Fibroblast of peridontal ligament (primary cell): ENCODE data around the gene KCNK13.
A peak's percentile ranks its signal among the peaks of the same experiment; 100 is the strongest.
"Not testable (repeated sequence)": the region's sequence is repeated elsewhere in the genome, so short reads cannot be mapped to it uniquely, and the experiment has no call there.

Source experiments
- DNase-seq: peaks from one replicate; pipeline ENCODE4 v3.0.0-alpha.2; 2010; ENCODE audit errors: extremely low read depth

The KCNK13 gene

DNA sequence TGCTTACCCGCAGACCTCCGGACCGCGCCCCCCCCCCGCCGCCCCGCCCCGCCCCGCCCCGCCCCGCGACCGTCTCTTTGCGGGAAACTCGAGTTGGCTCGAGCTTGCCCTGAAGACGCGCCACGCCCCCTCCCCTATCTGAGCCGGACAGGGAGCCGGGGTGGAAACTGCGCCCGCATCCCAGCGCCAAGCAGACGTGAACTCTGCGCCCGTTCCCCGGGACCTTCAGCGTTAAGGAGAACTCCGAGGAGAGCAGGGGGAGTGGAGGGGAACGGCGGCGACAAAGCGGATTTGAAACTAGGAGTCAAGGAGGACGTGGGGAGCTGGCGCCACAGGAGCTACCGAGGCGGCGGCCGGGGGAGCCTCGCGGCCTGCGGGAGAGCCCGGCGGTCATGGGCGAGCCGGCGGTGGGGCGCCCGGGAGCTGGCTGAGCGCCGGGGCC, at the start of gene KCNK13:
KCNK13 (plus strand) TSS at position 310 of the 442 bp plus-strand sequence. CDS start 212 bp downstream, outside the sequence.
- no peak for DNase-seq

GRCh38 chr14:90017371-90017770, 44.4 kb upstream of the KCNK13 start:
- DNase-seq, result peak; percentile 5

DNA sequence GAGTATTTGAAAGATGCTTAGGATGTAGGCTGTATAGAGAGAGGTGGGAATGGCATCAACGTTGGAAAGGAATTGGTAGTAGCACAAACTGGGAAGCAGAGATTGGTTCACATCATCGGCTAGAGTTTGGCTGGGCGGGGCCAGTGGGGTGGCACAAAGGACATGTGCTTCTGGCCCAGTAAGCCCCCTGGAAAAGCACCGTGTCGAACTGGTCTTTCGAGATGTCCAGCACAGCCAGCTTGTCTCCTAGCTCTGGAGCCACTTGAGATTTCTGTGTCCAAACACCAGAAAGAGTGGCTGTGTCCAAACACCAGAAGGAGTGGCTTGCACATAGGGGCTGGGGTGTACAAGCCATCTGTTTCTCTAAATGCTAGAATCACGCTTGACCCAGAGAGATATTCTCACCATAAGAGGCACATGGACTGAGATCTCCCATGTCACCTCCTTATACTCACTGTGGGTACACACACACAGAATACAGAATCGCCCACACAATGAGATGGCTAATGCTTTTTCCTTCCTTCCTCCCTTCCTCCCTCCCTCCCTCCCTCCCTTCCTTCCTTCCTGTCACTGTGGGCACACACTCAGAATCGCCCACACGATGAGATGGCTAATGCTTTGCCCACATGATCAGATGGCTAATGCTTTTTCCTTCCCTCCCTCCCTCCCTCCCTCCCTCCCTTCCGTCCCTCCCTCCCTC, 41.8 kb upstream of the KCNK13 start:
- no peak for DNase-seq

GRCh38 chr14:90023176-90023896, 38.5 kb upstream of the KCNK13 start:
- DNase-seq, result no peak

- no peak for DNase-seq
Measured at GRCh38 chr14:90024910-90025309, 36.9 kb upstream of the KCNK13 start.

- DNase-seq, result not testable (repeated sequence)
Measured at GRCh38 chr14:90026608-90027007, 35.2 kb upstream of the KCNK13 start.

- DNase-seq, result no peak
Measured at GRCh38 chr14:90027842-90028241, 34.0 kb upstream of the KCNK13 start.

GRCh38 chr14:90034156-90034555, 27.6 kb upstream of the KCNK13 start:
- DNase-seq, result no peak

DNA sequence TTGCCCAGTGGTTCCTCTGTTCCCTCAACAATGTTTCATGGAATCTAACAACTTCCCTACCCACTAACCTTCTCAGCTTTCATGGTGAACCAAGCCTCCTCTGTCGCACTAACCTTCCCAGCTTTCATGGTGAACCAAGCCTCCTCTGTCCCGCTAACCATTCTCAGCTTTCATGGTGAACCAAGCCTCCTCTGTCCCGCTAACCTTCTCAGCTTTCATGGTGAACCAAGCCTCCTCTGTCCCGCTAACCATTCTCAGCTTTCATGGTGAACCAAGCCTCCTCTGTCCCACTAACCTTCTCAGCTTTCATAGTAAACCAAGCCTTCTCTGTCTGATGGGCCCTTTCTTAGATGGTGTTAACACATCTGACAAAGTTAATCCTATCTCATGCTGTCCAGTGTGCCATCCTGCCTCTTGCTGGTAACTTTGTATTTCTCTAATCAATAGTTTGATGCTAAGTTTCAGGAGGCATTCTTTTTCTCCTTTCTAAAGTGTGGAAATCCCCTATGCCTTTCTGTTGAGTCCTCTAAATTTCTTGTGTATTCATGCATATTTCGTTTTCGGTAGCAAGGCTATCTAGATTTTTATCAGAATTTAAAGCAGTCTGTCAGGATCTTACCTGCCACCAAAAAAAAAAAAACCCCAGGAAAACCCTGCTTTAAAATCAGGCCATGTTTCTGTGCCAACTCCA, 26.8 kb upstream of the KCNK13 start:
- no peak for DNase-seq

- DNase-seq, result no peak
Measured at GRCh38 chr14:90039253-90040010, 22.4 kb upstream of the KCNK13 start.

DNA sequence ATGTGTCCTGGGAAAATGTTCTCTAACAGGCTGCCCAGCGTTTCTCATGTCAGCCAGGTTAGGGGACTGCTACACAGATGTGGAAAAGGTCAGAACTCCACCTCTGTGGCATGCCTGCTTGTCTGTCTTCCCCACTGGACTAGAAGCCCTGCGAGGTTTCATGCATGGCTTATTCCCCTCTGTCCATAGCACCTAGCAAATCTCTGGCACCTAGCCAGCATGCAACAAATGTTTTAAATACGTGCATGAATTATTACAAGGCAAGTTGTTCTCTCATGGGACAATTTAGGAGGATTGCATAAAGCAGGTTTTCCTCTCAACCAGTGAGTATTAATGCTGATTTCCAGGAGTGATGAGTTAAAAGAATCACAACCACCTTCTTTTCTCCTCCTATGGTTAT, 21.4 kb upstream of the KCNK13 start:
- no peak for DNase-seq

GRCh38 chr14:90042496-90043252, 19.1 kb upstream of the KCNK13 start:
- DNase-seq, result no peak

DNA sequence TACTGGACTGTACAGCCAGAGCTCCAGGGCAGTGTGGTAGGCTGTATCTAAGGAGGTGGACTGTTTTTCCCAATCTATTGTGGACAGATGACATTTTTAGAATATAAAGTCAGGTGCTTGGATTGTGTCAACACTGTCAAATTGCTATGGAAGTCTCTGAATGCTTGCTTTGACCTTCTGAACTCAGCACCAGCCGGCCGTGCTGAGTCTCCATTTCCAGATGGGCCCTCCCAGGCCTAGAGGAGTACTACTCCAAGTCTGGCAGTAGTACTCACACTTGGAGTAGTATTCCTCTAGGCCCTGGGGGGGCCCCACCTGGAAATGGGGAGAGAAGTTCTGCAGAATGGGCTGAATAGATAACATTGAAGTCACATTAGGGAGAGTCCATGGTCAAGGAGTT, 16.2 kb upstream of the KCNK13 start:
- DNase-seq, result no peak

DNA sequence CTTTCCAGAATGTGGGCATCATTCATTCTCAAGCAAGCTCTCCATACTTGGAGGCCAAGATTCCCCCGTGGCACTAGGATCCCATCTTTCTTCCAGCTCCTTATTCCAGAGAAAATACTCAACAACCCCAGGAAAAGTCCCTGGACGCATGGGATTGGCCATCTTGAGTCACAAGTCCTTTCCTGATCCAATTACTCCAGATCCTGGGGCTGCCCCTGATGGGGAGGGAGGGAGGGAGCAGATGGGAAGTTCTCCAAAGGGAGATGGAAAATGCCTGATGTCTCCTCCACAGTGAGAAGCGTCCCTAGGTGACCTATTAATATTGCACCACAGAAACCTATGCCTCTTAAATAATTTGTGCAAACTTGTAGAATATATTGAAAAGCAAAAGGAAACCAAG, 12.4 kb upstream of the KCNK13 start:
- no peak for DNase-seq

GRCh38 chr14:90050271-90050670, 11.5 kb upstream of the KCNK13 start:
- no peak for DNase-seq

DNA sequence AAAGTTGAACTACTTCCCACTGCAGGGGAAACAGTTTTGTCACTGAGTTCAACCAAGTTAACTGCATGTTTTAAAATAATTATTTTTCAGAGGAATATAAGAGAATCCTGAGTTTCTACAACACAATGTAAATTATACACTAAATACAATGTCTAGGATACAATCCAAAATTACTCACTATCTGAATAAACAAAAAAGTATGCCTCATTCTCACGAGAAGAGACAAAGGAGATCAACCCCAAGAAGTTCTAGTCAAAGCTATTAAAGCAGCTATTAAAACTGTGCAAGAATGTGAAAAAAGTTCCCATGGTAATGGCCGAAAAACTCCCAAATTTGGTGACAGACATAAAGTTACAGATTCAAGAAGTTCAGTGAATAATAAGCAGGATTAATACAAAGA, 8.8 kb upstream of the KCNK13 start:
- peak; percentile 44 for DNase-seq

- DNase-seq, result no peak
Measured at GRCh38 chr14:90054803-90055202, 7.0 kb upstream of the KCNK13 start.

DNA sequence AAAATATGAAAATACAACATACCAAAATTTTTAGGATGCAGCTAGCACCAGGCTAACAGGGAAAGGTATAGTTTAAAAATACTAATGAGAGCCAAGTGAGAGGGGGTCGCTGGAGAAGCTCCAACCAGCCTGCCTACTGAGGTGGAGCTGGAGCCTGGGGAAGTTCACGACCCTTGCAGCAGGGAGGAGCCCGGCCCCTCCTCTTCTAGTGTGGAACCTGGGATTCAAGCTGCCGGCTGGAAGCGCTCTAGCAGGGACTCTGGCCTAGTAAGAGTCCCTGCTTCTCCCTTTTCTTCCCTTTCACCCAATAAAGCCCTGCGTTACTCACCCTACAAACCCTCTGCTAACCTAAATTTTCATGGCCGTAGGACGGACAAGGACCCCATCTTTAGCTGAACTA, 5.0 kb upstream of the KCNK13 start:
- no peak for DNase-seq

DNA sequence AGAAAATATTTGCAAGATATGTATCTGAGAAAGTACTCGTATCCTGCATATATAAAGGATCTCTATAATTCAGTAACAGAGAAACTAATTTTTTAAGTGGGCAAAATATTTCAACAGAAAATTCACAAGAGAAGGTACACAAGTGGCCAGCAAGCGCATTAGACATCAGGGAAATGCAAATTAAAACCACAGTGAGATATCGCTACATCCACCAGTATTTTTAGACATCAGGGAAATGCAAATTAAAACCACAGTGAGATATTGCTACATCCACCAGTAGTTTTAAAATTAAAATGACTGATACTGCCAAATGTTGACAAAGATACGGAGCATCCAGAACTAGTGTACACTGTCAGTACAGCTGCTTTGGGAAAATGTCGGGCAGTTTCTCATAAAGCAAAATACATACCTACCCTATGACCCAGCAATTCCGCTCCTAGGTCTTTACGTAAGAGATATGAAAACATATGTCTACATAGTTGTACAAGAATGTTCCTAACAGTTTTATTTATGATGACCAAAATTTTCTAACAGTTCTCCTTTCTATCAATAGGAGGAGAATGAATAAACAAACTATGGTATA, 2.8 kb upstream of the KCNK13 start:
- DNase-seq, result no peak

- DNase-seq, result peak; percentile 24
Measured at GRCh38 chr14:90060312-90060964, 1.4 kb upstream of the KCNK13 start.
